H1 (cell line): ENCODE data around the gene C1orf74. TPM values are rescaled to one million over a fixed set of nuclear protein-coding genes. Genes with fewer than 3 reads are reported as not detected.

Experiments used
- CTCF ChIA-PET: fragments of 300-600 bp; sonication (Branson Sonifier 250); formaldehyde crosslinking; loops from one replicate; lab custom pipeline; 2021; ENCODE audit not compliant: partially characterized antibody; lab: Charles Lee
- POLR2A ChIA-PET: fragments of 300-600 bp; sonication (Branson Sonifier 250); formaldehyde crosslinking; loops from one replicate; lab custom pipeline; 2021; ENCODE audit warnings: inconsistent platforms; ENCODE audit not compliant: partially characterized antibody; lab: Charles Lee
- DNase-seq, 2 experiments: peaks; one replicate each; pipeline versions ENCODE4 v3.0.0 to v3.0.0-alpha.2; 2010 to 2022; ENCODE audit warnings: low spot score in 2 of 2, low read depth in 1 of 2, mixed read lengths in 1 of 2
- FAIRE-seq: peaks from 2 replicates; lab custom pipeline; 2011; peaks lifted over from hg19 to GRCh38; lab: Jason Lieb, UNC
- H2AFZ ChIP-seq: 2 replicates; pipeline ENCODE4 v1.8.1; 2012; ENCODE audit warnings: low read length, inconsistent platforms
- H2AK5ac ChIP-seq: 2 replicates; pipeline ENCODE4 v1.6.1; 2013; ENCODE audit warnings: low read depth, low read length
- H2BK120ac ChIP-seq: replicated peaks from 2 replicates; pipeline ENCODE3; 2013; ENCODE audit warnings: low read depth, low read length, inconsistent platforms
- H2BK12ac ChIP-seq: 2 replicates; pipeline ENCODE4 v1.6.1; 2013; ENCODE audit warnings: low read depth, low read length
- H2BK15ac ChIP-seq: 2 replicates; pipeline ENCODE4 v1.6.1; 2013; ENCODE audit warnings: low read length
- H2BK20ac ChIP-seq: 2 replicates; pipeline ENCODE4 v1.6.1; 2013; ENCODE audit warnings: low read length
- H2BK5ac ChIP-seq: 2 replicates; pipeline ENCODE4 v1.6.1; 2013; ENCODE audit warnings: low read depth, low read length
- H3K14ac ChIP-seq: 2 replicates; pipeline ENCODE4 v1.6.1; 2013; ENCODE audit warnings: inconsistent platforms; ENCODE audit not compliant: insufficient read length
- H3K18ac ChIP-seq: 2 replicates; pipeline ENCODE4 v1.6.1; 2013; ENCODE audit warnings: low read length; ENCODE audit errors: extremely low read depth
- H3K23ac ChIP-seq: 2 replicates; pipeline ENCODE4 v1.6.1; 2013; ENCODE audit warnings: inconsistent platforms; ENCODE audit not compliant: insufficient read length
- H3K23me2 ChIP-seq: 2 replicates; pipeline ENCODE4 v1.6.1; 2013; ENCODE audit warnings: low read depth, low read length
- H3K27ac ChIP-seq: 2 replicates; pipeline ENCODE4 v1.6.1; 2011; ENCODE audit warnings: low read depth, low read length, inconsistent platforms
- H3K27me3 ChIP-seq, 4 experiments: replicated peaks in 1 of 4; 1 replicate in 1 of 4; 2 replicates in 3 of 4; pipeline versions ENCODE4 v1.6.1 to v1.8.1; 2011 to 2013; ENCODE audit warnings: low read length in 3 of 4, mild to moderate bottlenecking in 3 of 4, inconsistent platforms in 2 of 4, mixed read lengths in 2 of 4, moderate library complexity in 1 of 4; ENCODE audit not compliant: control insufficient read depth in 3 of 4, insufficient read depth in 3 of 4; ENCODE audit errors: extremely low read depth in 1 of 4
- H3K36me3 ChIP-seq, 4 experiments: 2 replicates each; pipeline versions ENCODE4 v1.6.1 to v1.8.1; 2011 to 2013; ENCODE audit warnings: mild to moderate bottlenecking in 4 of 4, low read length in 3 of 4, moderate library complexity in 2 of 4, control low read depth in 1 of 4, inconsistent platforms in 1 of 4; ENCODE audit not compliant: insufficient read depth in 4 of 4, control insufficient read depth in 2 of 4
- H3K4ac ChIP-seq: replicated peaks from 2 replicates; pipeline ENCODE3; 2013; ENCODE audit warnings: low read length, low read depth, mixed read lengths, inconsistent platforms; ENCODE audit not compliant: insufficient read length
- H3K4me1 ChIP-seq, 4 experiments: replicated peaks in 1 of 4; 1 replicate in 1 of 4; 2 replicates in 3 of 4; pipeline versions ENCODE4 v1.6.1 to v1.8.1; 2011 to 2013; ENCODE audit warnings: low read length in 3 of 4, inconsistent platforms in 2 of 4, mixed read lengths in 1 of 4; ENCODE audit not compliant: insufficient read depth in 4 of 4, control insufficient read depth in 3 of 4
- H3K4me2 ChIP-seq, 2 experiments: 2 replicates each; pipeline versions ENCODE4 v1.6.1 to v1.8.1; 2011 to 2013; ENCODE audit warnings: low read depth in 2 of 2, low read length in 2 of 2, control low read depth in 1 of 2, inconsistent platforms in 1 of 2, mild to moderate bottlenecking in 1 of 2; ENCODE audit not compliant: insufficient read depth in 1 of 2
- H3K4me3 ChIP-seq, 4 experiments: fragments of 200-600, 300-600 bp in 1 of 4; sonication (generic), shearing (Covaris generic), sonication (Bioruptor Twin) in 1 of 4; 2 replicates each; pipeline versions ENCODE4 v1.5.1 to v1.8.1; 2011 to 2016; ENCODE audit warnings: low read length in 4 of 4, low read depth in 3 of 4, control low read depth in 2 of 4, inconsistent platforms in 2 of 4, mild to moderate bottlenecking in 2 of 4, mixed read lengths in 1 of 4, moderate library complexity in 1 of 4; ENCODE audit not compliant: insufficient read depth in 2 of 4; ENCODE audit errors: extremely low read depth in 1 of 4
- H3K56ac ChIP-seq: replicated peaks from 2 replicates; pipeline ENCODE3; 2013; ENCODE audit warnings: low read depth, mild to moderate bottlenecking, mixed read lengths, low read length, inconsistent platforms; ENCODE audit not compliant: insufficient read length
- H3K79me1 ChIP-seq: 2 replicates; pipeline ENCODE4 v1.6.1; 2013; ENCODE audit warnings: low read depth, low read length, control low read depth
- H3K79me2 ChIP-seq, 2 experiments: 2 replicates each; pipeline versions ENCODE4 v1.6.1 to v1.8.1; 2012 to 2013; ENCODE audit warnings: low read length in 2 of 2, mild to moderate bottlenecking in 2 of 2, inconsistent platforms in 1 of 2; ENCODE audit not compliant: insufficient read depth in 2 of 2, control insufficient read depth in 1 of 2
- H3K9ac ChIP-seq, 4 experiments: replicated peaks in 1 of 4; 1 replicate in 1 of 4; 2 replicates in 3 of 4; pipeline versions ENCODE4 v1.6.1 to v1.8.1; 2011 to 2013; ENCODE audit warnings: low read depth in 3 of 4, low read length in 3 of 4, control low read depth in 2 of 4, mild to moderate bottlenecking in 2 of 4, moderate library complexity in 2 of 4, inconsistent platforms in 1 of 4; ENCODE audit errors: extremely low read depth in 1 of 4
- H3K9me3 ChIP-seq, 2 experiments: 2 replicates each; pipeline versions ENCODE4 v1.6.1 to v1.8.1; 2012 to 2013; ENCODE audit warnings: mild to moderate bottlenecking in 2 of 2, moderate library complexity in 2 of 2, control low read depth in 1 of 2, inconsistent platforms in 1 of 2, low read depth in 1 of 2, low read length in 1 of 2, mixed read lengths in 1 of 2; ENCODE audit not compliant: insufficient read depth in 2 of 2
- H4K20me1 ChIP-seq, 2 experiments: replicated peaks in 1 of 2; 2 replicates each; pipeline versions ENCODE3 to v1.8.1; 2011 to 2013; ENCODE audit warnings: inconsistent platforms in 2 of 2, low read length in 2 of 2, mild to moderate bottlenecking in 1 of 2; ENCODE audit not compliant: insufficient read depth in 2 of 2, control insufficient read depth in 1 of 2
- H4K5ac ChIP-seq: 2 replicates; pipeline ENCODE4 v1.6.1; 2013; ENCODE audit warnings: low read length, low read depth, mixed read lengths, inconsistent platforms; ENCODE audit not compliant: insufficient read length
- H4K8ac ChIP-seq: 2 replicates; pipeline ENCODE4 v1.8.0; 2013; ENCODE audit warnings: mild to moderate bottlenecking, moderate library complexity, low read length, inconsistent platforms; ENCODE audit not compliant: insufficient read depth; ENCODE audit errors: extremely low read depth
- H4K91ac ChIP-seq: replicated peaks from 2 replicates; pipeline ENCODE3; 2013; ENCODE audit warnings: low read length, mixed read lengths, inconsistent platforms; ENCODE audit not compliant: insufficient read length
- HDAC2 ChIP-seq, 2 experiments: fragments of 300-600 bp in 1 of 2; sonication (generic) in 1 of 2; IDR thresholded peaks; 2 replicates each; pipeline ENCODE4 v1.6.1; 2011 to 2012; ENCODE audit warnings: low read depth in 2 of 2, low read length in 2 of 2, mild to moderate bottlenecking in 2 of 2, moderate library complexity in 2 of 2, borderline replicate concordance in 1 of 2, inconsistent platforms in 1 of 2
- RAD21 ChIP-seq, 2 experiments: IDR thresholded peaks in 1 of 2; conservative IDR thresholded peaks in 1 of 2; 2 replicates each; pipeline ENCODE4 v1.6.1; 2011; ENCODE audit warnings: low read depth in 2 of 2, low read length in 2 of 2, improper control_type of control experiment in 1 of 2, inconsistent platforms in 1 of 2, mild to moderate bottlenecking in 1 of 2, moderate library complexity in 1 of 2
- SIRT6 ChIP-seq: IDR thresholded peaks from one replicate; pipeline ENCODE4 v1.7.1; 2012; ENCODE audit warnings: low read length, inconsistent platforms
- SIX5 ChIP-seq: IDR thresholded peaks from 2 replicates; pipeline ENCODE4 v1.6.1; 2011; ENCODE audit warnings: mild to moderate bottlenecking, low read depth, low read length
- ZNF274 ChIP-seq: IDR thresholded peaks from 2 replicates; pipeline ENCODE4 v1.7.0; 2012; ENCODE audit warnings: low read length, borderline replicate concordance; ENCODE audit errors: extremely low read depth
- WGBS, 2 experiments: shearing (Covaris generic) in 1 of 2; methylation state at CpG; one replicate each; pipeline versions ENCODE4 v1.1.6 to v1.1.7; 2013 to 2015; ENCODE audit warnings: low lambda C conversion rate in 2 of 2, mixed read lengths in 2 of 2, inconsistent platforms in 1 of 2, low coverage in 1 of 2, missing lambda C conversion rate in 1 of 2; ENCODE audit not compliant: insufficient replicate concordance in 2 of 2, insufficient coverage in 1 of 2, insufficient read length in 1 of 2; ENCODE audit errors: extremely low coverage in 1 of 2, missing lambda C conversion rate in 1 of 2; 5-methylcytosine and 5-hydroxymethylcytosine counted together
- polyA plus RNA-seq, 7 experiments: library from polyadenylated mRNA; depleted of rRNA in 3 of 7; stranded (reverse) in 5 of 7; unstranded in 2 of 7; fragments of >200 nt in 5 of 7; fragments of 200-250 nt in 2 of 7; gene quantifications; 1 replicate in 5 of 7; 2 replicates in 1 of 7; 4 replicates in 1 of 7; pipeline versions ENCODE4 v1.2.1 to v1.2.3, GENCODE V29; 2011 to 2013; ENCODE audit warnings: missing spikeins in 2 of 7, mixed read lengths in 2 of 7
- total RNA-seq: library from RNA; stranded (reverse); fragmentation: NEBNext Ultra II Directional; extraction: Animal tissue kit (Norgen Biotek cat#: 25700); gene quantifications from 2 replicates; pipeline ENCODE4 v1.2.1, GENCODE V29; 2021

Gene C1orf74
- total and polyA plus RNA-seq, 2 of the 8 experiments (the other 6 are each of a cell fraction or from before 2014, with no cell fraction given), result 3.1 to 3.9 TPM

GRCh38 chr1:209807509-209807908 lies 23.1 kb upstream of the C1orf74 start:
- H2BK20ac ChIP-seq, result no peak overlapping the region
- H4K5ac ChIP-seq, result no peak overlapping the region
- no peaks in the 10 kb centered on the region for H3K27me3 ChIP-seq
- H4K8ac ChIP-seq, result no peak overlapping the region
- ChIA-PET CTCF (interaction anchor here (1.4 to 11.7 kb wide), 3 partner anchors 8 to 17 kb away, joined by 3 to 254 read pairs (median 19); partner anchors contain the start of gene UTP25), POLR2A (interaction anchor here (1.2 to 1.5 kb wide), 2 partner anchors 20 to 566 kb away, joined by 3 read pairs; partner anchors contain the start of gene UTP25)
- H3K23me2 ChIP-seq, result peaks cover 12% of the 10 kb centered on the region; the same call in 1 of the 2 replicates
- H3K4me2 ChIP-seq, result no peak overlapping the region
- no peak overlapping the region for H3K4ac ChIP-seq
- H2BK12ac ChIP-seq, result no peak overlapping the region
- H2BK120ac ChIP-seq, result no peak overlapping the region
- peaks cover 0 to 6% of the 10 kb centered on the region in 2 experiments for H4K20me1 ChIP-seq
- no peak overlapping the region for H3K4me3 ChIP-seq
- H2AK5ac ChIP-seq, result no peak overlapping the region
- peaks cover 0 to 7% of the 10 kb centered on the region in 2 experiments; a peak in 1 of 4 replicates for H3K79me2 ChIP-seq
- H3K36me3 ChIP-seq, result no peaks in the 10 kb centered on the region
- no peak overlapping the region for H3K18ac ChIP-seq
- peaks cover 0 to 7% (median 0%) of the 10 kb centered on the region in 4 experiments; a peak in 4 of 7 replicates for H3K4me1 ChIP-seq
- FAIRE-seq, result no peak
- H3K56ac ChIP-seq, result no peak overlapping the region
- no peak overlapping the region for H2BK5ac ChIP-seq
- H2AFZ ChIP-seq, result no peak overlapping the region
- H3K9me3 ChIP-seq, result no peaks in the 10 kb centered on the region
- H3K9ac ChIP-seq, result no peak overlapping the region
- no peak overlapping the region for H3K23ac ChIP-seq
- WGBS, 2 experiments, result 90% methylated on average over 4 of the region's 4 CpGs; no CpG with 5 or more reads in 1 of the 2 experiments
- no peaks in the 10 kb centered on the region; the same call in none of the 2 replicates for H3K79me1 ChIP-seq
- H3K27ac ChIP-seq, result no peak overlapping the region
- H2BK15ac ChIP-seq, result no peak overlapping the region
- H4K91ac ChIP-seq, result no peak overlapping the region
- no peak overlapping the region for H3K14ac ChIP-seq
- DNase-seq, result no peak
- TF ChIP-seq HDAC2 (IDR thresholded peaks at IDR 0.05; ENCODE audit: borderline replicate concordance in 1 of 2, low read depth in 2 of 2, low read length in 2 of 2) (no peak), ZNF274 (no peak), SIRT6 (no peak), RAD21 (IDR thresholded peaks at IDR 0.05 in 1 of 2, conservative IDR thresholded peaks at IDR 0.05 in 1 of 2; ENCODE audit: low read depth in 2 of 2, low read length in 2 of 2) (no peak), SIX5 (no peak)
